Skin epidermis (tissue), 12 donors: ENCODE results near the gene WDR53.
"Not testable (repeated sequence)": the region's sequence is repeated elsewhere in the genome, so short reads cannot be mapped to it uniquely, and the experiment has no call there.

Source experiments
- H3K27ac ChIP-seq, 21 experiments: fragments of 200-600 bp; sonication (generic) in 11 of 21; one replicate each; pipeline ENCODE4 v1.5.0; 2020; ENCODE audit warnings: mild to moderate bottlenecking in 3 of 21, inconsistent platforms in 2 of 21, moderate library complexity in 2 of 21
- H3K4me3 ChIP-seq, 7 experiments: fragments of 200-600 bp; sonication (generic) in 2 of 7; one replicate each; pipeline ENCODE4 v1.5.0; 2020; ENCODE audit warnings: inconsistent platforms in 2 of 7, mild to moderate bottlenecking in 2 of 7, moderate library complexity in 1 of 7

WDR53 gene

DNA sequence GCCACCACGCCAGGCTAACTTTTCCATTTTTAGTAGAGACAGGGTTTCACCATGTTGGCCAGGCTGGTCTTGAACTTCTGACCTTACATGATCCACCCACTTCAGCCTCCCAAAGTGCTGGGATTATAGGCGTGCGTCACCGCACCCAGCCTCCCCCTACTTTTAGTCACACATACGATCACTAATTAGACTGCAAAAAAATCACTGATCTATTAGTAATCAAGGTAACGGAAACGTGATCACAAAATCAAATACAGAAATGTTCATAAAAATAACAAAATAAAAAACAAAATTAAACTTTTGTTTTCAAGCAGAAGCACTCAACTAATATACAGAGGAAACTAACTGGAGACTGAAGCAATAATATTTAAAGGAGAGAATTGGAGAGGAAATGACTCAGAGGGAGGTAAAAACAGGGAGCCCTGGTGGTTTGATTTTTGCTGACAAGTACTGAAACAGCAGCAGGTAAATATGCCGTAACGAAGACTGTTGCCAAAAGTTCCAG is 4.6 kb downstream of the WDR53 start:
- H3K4me3 ChIP-seq = no peak overlapping the region
- H3K27ac ChIP-seq = peak overlapping the region in 10 of 21 experiments; percentile 11 to 75 (median 61)

GRCh38 chr3:196559826-196560225 is 8.5 kb downstream of the WDR53 start:
- H3K27ac ChIP-seq = no peak overlapping the region
- H3K4me3 ChIP-seq = no peak overlapping the region

GRCh38 chr3:196558476-196558875 is 9.9 kb downstream of the WDR53 start:
- Histone ChIP-seq H3K4me3 (no peak overlapping the region), H3K27ac (peak overlapping the region in 4 of 21 experiments; percentile 23 to 61 (median 31))

GRCh38 chr3:196557236-196557635 is 11.1 kb downstream of the WDR53 start:
- Histone ChIP-seq H3K27ac (peak overlapping the region in 2 of 21 experiments; percentile 16 to 20), H3K4me3 (no peak overlapping the region)

DNA sequence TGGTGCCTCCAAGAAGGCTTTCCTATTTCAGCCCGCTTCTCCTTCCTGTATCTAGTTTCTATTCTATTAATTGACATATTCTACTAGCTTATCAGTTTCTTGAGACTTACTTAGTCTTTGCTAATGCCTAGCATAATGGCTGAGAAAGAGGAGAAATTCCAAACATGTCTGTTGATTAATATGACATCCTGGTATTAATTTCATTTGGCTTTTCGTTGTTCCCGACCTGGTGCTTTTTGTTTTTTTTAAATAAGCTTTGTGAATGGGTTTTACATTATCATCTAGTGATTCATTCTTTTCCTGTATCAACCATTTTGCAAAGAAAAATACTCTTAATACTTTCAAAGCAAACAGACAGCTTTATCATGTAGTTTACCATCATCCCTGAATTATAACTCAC is 13.1 kb downstream of the WDR53 start:
- no peak overlapping the region for H3K4me3 ChIP-seq
- no peak overlapping the region for H3K27ac ChIP-seq

- Histone ChIP-seq H3K4me3 (no peak overlapping the region), H3K27ac (no peak overlapping the region)
These were observed 14.1 kb downstream of the WDR53 start for GRCh38 chr3:196554205-196554604.

- Histone ChIP-seq H3K27ac (no peak overlapping the region), H3K4me3 (no peak overlapping the region)
These were observed 14.8 kb downstream of the WDR53 start for GRCh38 chr3:196553551-196553950.

DNA sequence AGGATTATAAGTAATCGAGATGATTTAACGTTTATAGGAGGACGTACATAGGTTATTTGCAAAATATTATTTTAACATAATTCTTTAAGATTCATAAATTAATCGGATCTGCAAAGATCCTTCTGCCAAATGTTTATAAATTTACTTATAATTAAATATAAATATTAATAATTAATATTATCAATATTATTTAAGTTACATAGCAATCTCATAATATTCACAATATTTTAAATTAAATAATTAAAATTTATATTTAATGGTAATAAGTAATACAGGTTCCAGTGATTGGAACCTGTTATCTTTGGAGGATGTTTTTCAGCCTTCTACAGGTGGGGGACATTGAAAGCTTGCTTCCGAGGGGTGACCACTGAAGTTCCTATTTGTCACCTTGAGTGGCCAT is 16.1 kb downstream of the WDR53 start:
- no peak overlapping the region for H3K4me3 ChIP-seq
- no peak overlapping the region for H3K27ac ChIP-seq

DNA sequence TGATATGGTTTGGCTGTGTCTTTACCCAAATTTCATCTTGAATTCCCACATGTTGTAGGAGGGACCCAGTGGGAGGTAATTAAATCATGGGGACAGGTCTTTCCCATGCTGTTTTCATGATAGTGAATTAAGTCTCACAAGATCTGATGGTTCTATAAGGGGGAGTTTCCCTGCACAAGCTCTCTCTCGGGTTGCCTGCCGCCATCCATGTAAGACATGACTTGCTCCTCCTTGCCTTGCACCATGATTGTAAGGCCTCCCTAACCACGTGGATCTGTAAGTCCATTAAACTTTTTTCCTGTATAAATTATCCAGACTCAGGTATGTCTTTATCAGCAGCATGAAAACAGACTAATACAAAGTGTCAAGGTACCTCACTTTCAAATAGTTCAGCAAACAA is 18.2 kb downstream of the WDR53 start:
- not testable (repeated sequence) for H3K27ac ChIP-seq, H3K4me3 ChIP-seq

DNA sequence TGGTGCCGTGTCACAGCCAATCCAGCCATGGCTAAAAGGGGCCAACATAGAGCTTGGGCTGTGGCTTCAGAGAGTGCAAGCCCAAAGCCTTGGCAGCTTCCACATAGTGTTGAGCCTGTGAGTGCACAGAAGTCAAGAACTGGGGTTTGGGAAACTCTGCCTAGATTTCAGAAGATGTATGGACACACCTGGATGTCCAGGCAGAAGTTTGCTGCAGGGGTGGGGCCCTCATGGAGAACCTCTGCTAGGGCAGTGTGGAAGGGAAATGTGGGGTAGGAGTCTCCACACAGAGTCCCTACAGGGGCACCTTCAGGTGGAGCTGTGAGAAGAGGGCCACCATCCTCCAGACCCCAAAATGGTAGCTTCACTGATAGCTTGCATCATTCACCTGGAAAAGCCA is 19.0 kb downstream of the WDR53 start:
- H3K4me3 ChIP-seq, H3K27ac ChIP-seq: not testable (repeated sequence)

DNA sequence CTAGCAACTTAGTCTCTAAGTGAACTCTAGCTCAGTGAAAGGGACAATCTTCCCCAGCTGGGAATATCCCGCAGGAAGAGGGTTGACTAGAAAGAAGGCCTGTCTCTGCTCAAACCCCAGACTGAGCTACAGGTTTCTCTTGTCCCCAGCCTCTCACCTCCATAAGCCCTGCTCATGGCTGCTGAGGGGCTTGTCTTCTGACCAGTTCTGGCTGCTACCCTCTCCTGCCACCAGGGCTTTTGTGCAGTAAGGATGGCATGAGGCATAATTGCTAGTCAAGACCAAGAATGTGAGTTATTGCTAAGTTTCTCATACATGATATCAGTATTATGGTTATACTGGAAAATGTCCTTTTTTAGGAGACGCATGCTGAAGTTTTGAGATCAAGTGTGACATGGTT is 21.3 kb downstream of the WDR53 start:
- H3K27ac ChIP-seq = no peak overlapping the region

DNA sequence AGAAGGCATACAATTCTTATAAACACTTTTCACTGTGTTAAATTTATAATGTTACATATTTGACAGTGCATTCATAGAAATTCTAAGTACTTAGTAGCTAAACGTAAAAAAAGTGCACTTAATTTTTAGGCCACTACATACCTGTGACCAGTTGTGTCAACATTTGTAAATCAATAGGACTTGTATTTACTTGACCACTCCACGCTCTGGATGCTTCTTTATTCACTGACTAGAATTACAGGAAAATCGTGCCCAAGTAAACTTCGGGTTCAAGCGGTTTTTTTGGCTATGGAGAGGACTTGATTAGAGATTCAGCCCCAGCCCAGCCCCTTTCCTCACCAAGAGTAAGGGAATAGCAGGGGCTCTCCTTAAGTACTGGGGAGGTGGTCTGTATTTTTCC is 21.8 kb downstream of the WDR53 start:
- no peak overlapping the region for H3K4me3 ChIP-seq
- H3K27ac ChIP-seq = no peak overlapping the region

More for the DNA sequence above, 21.3 kb downstream of the WDR53 start:
- H3K4me3 ChIP-seq = no peak overlapping the region

DNA sequence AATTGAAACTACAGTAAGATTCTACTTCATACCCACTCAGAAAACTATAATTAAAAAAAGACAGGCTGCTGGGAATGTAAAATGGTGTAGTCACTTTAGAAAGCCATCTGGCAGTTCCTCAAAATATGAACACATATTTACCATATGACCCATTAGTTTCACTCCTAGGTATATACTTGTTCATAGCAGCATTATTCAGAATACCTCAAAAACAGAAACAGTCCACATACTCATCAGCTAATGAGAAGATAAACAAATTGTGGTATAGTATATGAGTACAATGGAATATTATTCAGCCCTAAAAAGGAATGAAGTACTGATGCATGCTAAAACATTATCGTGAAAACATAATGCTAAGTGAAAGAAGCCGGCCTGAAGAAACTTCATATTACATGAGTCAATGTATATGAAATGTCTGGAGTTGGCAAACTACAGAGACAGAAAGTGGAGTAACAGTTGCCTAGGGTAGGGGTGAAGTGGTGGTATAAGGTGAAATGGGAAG is 23.8 kb downstream of the WDR53 start:
- no peak overlapping the region for H3K27ac ChIP-seq
- no peak overlapping the region for H3K4me3 ChIP-seq

DNA sequence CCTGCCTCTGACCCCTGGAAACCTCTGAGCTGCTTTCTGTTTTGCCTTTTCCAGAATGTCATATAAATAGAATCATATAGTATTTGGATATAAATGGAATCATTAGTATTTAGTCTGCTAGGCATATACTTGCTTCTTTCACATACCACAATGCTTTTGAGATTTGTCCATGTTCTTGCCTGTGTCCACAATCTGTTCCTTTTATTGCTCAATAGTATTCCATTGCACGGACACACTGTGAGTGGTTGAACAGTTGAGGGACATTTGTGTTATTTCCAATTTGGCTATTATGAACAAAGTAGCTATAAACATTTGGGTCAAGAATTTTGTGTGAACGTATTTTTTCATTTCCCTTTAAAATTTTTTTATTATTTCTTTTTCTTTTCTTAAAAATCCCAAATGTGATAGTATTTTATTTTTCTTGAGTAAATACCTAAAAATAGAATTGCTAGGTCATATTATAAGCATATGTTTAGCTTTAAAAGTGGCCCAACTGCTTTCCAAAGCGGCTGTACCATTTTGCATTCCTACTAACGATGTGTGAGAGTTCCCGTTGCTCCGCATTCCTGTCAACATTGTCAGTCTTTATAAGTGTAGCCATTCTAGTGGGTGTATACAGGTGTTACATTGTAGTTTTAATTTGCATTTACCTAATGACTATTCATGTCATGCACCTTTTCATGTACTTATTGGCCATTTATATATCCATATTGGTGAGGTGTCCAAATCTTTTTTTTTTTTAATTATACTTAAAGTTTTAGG is 26.5 kb downstream of the WDR53 start:
- no peak overlapping the region for H3K27ac ChIP-seq
- H3K4me3 ChIP-seq = no peak overlapping the region

DNA sequence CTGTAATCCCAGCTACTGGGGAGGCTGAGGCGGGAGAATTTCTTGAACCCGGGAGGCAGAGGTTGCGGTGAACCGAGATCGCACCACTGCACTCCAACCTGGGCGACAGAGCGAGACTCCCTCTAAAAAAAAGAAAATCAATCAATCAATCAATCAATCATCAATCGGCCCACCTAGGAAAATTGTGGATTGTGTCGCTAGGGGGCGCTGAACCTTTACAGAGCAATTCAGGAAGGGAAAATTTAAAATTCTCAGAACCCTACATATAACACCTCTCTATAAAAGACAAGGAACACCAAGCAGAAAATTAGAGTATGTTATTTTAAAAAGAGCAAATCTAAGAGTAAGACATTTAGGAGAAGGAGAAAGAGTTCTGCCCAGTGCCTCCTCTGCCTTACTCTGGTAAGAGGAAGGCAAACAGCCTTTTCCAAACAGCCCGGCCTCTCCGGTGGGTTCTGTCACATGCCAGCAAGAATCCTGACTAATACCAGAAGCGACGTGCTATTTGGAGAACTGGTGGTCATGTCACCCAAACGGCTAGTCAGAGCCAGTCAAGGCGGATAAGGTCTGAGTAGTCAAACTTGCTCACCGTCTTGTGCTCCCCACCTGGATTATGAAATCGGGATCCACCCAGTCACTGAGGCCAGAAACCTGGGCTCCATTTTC is 30.9 kb downstream of the WDR53 start:
- peak overlapping the region in 8 of 21 experiments; percentile 1 to 62 (median 46) for H3K27ac ChIP-seq
- H3K4me3 ChIP-seq = no peak overlapping the region

GRCh38 chr3:196533260-196533681 is 35.1 kb downstream of the WDR53 start:
- no peak overlapping the region for H3K4me3 ChIP-seq

GRCh38 chr3:196531418-196531817 is 36.9 kb downstream of the WDR53 start:
- H3K27ac ChIP-seq = no peak overlapping the region
- H3K4me3 ChIP-seq = no peak overlapping the region

More at GRCh38 chr3:196533260-196533681, 35.1 kb downstream of the WDR53 start:
- H3K27ac ChIP-seq = no peak overlapping the region

- Histone ChIP-seq H3K27ac (peak overlapping the region in 16 of 21 experiments; percentile 9 to 86 (median 73)), H3K4me3 (peak overlapping the region; percentile 22 to 49 (median 33))
These were observed 39.6 kb downstream of the WDR53 start for GRCh38 chr3:196528639-196529233.

GRCh38 chr3:196525141-196525540 is 43.2 kb downstream of the WDR53 start:
- Histone ChIP-seq H3K4me3 (no peak overlapping the region), H3K27ac (no peak overlapping the region)

GRCh38 chr3:196524527-196524926 is 43.8 kb downstream of the WDR53 start:
- H3K27ac ChIP-seq = no peak overlapping the region
- no peak overlapping the region for H3K4me3 ChIP-seq
